ENCODE results near the gene AVPR2.

DNA sequence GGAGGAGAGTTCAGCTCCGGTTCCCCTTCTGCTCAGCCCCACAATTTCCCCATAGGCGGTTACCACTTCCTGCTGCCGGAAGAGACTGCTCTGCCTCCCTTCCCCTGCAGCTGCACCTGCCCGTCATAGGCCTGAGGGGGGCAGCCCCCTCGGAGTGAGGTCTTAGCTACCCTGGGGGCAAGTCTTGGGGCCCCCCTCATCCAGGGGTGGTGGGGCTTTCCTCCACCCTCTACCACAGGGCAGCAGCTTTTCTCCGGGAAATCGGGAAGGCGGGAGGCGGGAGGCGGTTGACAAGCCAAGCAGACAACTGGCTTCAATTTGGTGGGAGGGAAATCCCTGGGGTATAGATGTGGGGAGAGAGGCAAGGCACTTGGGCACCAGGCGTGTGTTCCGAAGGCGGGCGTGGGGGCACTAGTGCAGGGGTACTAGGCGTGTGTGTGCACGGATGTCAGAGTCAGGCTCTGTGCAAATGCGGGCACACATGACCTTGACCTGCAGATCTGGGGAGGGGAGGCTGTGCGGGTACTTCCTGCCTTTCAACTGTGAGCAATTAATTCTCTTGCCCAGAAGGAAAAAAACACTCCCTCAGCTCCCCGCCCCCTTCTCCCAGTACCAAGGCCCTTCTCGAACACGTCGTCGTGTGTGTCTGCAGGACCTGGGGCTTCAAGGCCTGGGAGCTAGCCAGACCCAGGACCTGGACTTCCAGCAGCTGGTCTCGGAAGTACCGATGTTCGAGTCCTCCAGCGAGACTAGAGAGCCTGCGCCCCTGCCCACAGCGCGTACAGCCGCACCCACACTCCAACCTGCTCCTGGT, 22.6 kb downstream of the AVPR2 start:
- TF ChIP-seq POLR2AphosphoS5 (IDR thresholded peaks at IDR 0.05; ENCODE audit: low read depth, low read length) (no peak; the same call in none of the 2 replicates), SIN3A (IDR thresholded peaks at IDR 0.05; ENCODE audit: borderline replicate concordance, insufficient read depth, low read length) (no peak), TAF1 (IDR thresholded peaks at IDR 0.05; ENCODE audit: borderline replicate concordance, insufficient read depth, low read length) (0 out of 2 replicates have a peak, but pooled peaks have one; percentile 22)
- TF ChIP-seq, protein P1, sequence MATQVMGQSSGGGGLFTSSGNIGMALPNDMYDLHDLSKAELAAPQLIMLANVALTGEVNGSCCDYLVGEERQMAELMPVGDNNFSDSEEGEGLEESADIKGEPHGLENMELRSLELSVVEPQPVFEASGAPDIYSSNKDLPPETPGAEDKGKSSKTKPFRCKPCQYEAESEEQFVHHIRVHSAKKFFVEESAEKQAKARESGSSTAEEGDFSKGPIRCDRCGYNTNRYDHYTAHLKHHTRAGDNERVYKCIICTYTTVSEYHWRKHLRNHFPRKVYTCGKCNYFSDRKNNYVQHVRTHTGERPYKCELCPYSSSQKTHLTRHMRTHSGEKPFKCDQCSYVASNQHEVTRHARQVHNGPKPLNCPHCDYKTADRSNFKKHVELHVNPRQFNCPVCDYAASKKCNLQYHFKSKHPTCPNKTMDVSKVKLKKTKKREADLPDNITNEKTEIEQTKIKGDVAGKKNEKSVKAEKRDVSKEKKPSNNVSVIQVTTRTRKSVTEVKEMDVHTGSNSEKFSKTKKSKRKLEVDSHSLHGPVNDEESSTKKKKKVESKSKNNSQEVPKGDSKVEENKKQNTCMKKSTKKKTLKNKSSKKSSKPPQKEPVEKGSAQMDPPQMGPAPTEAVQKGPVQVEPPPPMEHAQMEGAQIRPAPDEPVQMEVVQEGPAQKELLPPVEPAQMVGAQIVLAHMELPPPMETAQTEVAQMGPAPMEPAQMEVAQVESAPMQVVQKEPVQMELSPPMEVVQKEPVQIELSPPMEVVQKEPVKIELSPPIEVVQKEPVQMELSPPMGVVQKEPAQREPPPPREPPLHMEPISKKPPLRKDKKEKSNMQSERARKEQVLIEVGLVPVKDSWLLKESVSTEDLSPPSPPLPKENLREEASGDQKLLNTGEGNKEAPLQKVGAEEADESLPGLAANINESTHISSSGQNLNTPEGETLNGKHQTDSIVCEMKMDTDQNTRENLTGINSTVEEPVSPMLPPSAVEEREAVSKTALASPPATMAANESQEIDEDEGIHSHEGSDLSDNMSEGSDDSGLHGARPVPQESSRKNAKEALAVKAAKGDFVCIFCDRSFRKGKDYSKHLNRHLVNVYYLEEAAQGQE (IDR thresholded peaks at IDR 0.05; ENCODE audit: insufficient read depth in 1 of 2, low read depth in 2 of 2, low read length in 2 of 2), result 0 out of 4 replicates have a peak, but pooled peaks of 1 of the 2 experiments have one; percentile 15
